22Rv1 (cell line): ENCODE measurements around the gene NIPA2.

ENCODE experiments used
- ZFX ChIP-seq: fragments of 450-650 bp; IDR thresholded peaks from 2 replicates; pipeline ENCODE4 v1.6.1; 2017; ENCODE audit warnings: antibody characterized with exemption, borderline replicate concordance
- TF ChIP-seq, protein P1 (sequence below): fragments of 450-650 bp; IDR thresholded peaks from 2 replicates; pipeline ENCODE4 v1.5.1; 2017; ENCODE audit warnings: mild to moderate bottlenecking

DNA sequence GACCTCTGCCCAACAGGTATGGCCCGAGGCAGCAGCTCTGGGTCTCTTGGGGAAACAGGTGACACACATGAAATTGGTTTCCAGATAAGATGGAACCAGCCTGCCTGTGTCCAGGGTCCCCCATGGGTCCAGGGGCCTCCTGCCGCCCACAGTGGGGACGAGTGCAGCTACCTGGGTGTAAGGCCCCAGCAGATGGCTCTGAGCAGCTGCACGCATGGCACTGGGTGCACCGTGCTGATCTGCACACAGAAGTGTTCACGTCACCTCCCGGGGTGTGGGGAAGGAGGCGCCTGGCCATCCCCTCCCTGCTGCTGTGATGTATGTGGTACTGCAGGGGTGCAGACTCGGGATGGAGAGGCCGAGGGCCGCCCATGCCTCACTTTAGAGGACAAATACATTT, 63.6 kb downstream of the NIPA2 start:
- TF ChIP-seq, protein P1, sequence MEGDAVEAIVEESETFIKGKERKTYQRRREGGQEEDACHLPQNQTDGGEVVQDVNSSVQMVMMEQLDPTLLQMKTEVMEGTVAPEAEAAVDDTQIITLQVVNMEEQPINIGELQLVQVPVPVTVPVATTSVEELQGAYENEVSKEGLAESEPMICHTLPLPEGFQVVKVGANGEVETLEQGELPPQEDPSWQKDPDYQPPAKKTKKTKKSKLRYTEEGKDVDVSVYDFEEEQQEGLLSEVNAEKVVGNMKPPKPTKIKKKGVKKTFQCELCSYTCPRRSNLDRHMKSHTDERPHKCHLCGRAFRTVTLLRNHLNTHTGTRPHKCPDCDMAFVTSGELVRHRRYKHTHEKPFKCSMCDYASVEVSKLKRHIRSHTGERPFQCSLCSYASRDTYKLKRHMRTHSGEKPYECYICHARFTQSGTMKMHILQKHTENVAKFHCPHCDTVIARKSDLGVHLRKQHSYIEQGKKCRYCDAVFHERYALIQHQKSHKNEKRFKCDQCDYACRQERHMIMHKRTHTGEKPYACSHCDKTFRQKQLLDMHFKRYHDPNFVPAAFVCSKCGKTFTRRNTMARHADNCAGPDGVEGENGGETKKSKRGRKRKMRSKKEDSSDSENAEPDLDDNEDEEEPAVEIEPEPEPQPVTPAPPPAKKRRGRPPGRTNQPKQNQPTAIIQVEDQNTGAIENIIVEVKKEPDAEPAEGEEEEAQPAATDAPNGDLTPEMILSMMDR, result no peak
- no peak for TF ChIP-seq ZFX
